Measurements from ENCODE around the gene GSTT2. TPM values are rescaled to one million over a fixed set of nuclear protein-coding genes. Genes with fewer than 3 reads are reported as not detected.
"Not testable (repeated sequence)": the region's sequence is repeated elsewhere in the genome, so short reads cannot be mapped to it uniquely, and the experiment has no call there.

The GSTT2 gene
- total RNA-seq, 2 experiments from 2014 or later: not detected

- H3K4me1 Mint-ChIP-seq (ENCODE audit: low read depth); H3K27ac ChIP-seq (ENCODE audit: low read depth in 1 of 2, low read length in 2 of 2); H3K9me3 Mint-ChIP-seq; H3K36me3 Mint-ChIP-seq (ENCODE audit: low read depth); H3K36me3 ChIP-seq (ENCODE audit: insufficient read depth, low read length); H3K4me3 ChIP-seq (ENCODE audit: low read length); H3K9me3 ChIP-seq (ENCODE audit: control insufficient read depth in 1 of 2, insufficient read depth in 1 of 2, low read length in 2 of 2); H3K4me1 ChIP-seq (ENCODE audit: insufficient read depth, low read length); POLR2A ChIA-PET; H3K27ac Mint-ChIP-seq; H3K4me3 Mint-ChIP-seq; H3K27me3 ChIP-seq (ENCODE audit: control insufficient read depth in 1 of 2, insufficient read depth in 2 of 2, low read length in 2 of 2); H3K27me3 Mint-ChIP-seq: not testable (repeated sequence)
- ATAC-seq (ENCODE audit: poor library complexity): peak; percentile 96
- intact Hi-C loops (cut with DNase I, micrococcal nuclease): loop anchor here in 1 of 2 experiments (5.0 kb wide), 1 partner anchor 414 kb away; no protein-coding TSS in a partner anchor
- peak; percentile 76 for TF ChIP-seq CTCF (IDR thresholded peaks at IDR 0.05)
- DNase-seq: peak; percentile 50 to 89 (median 75)
- CTCF ChIA-PET: interaction anchor here (0.6 to 1.3 kb wide), 3 partner anchors 96 to 219 kb away, joined by 3 to 6 read pairs (median 3); no protein-coding TSS in a partner anchor
Observed at GRCh38 chr22:23956301-23956900, 23.5 kb upstream of the GSTT2 start.

- H3K36me3 Mint-ChIP-seq (ENCODE audit: low read depth); H3K4me1 ChIP-seq (ENCODE audit: insufficient read depth, low read length); H3K36me3 ChIP-seq (ENCODE audit: insufficient read depth, low read length); intact Hi-C loops (cut with DNase I, micrococcal nuclease); H3K9me3 ChIP-seq (ENCODE audit: control insufficient read depth in 1 of 2, insufficient read depth in 1 of 2, low read length in 2 of 2); CTCF ChIA-PET; H3K9me3 Mint-ChIP-seq; H3K27me3 ChIP-seq (ENCODE audit: control insufficient read depth in 1 of 2, insufficient read depth in 2 of 2, low read length in 2 of 2); DNase-seq; H3K27me3 Mint-ChIP-seq; H3K27ac ChIP-seq (ENCODE audit: low read depth in 1 of 2, low read length in 2 of 2); H3K4me1 Mint-ChIP-seq (ENCODE audit: low read depth); ATAC-seq (ENCODE audit: poor library complexity); H3K27ac Mint-ChIP-seq; H3K4me3 Mint-ChIP-seq; POLR2A ChIA-PET; H3K4me3 ChIP-seq (ENCODE audit: low read length): not testable (repeated sequence)
Observed at GRCh38 chr22:23961084-23961771, 18.7 kb upstream of the GSTT2 start, which contains the start of gene GSTT2B. Gene GSTT2B, minus strand, starts transcription at chr22:23961195. Its CDS starts 64 bp downstream, at chr22:23961131.

GRCh38 chr22:23966094-23966493 lies 13.8 kb upstream of the GSTT2 start:
- CTCF ChIA-PET; intact Hi-C loops (cut with DNase I, micrococcal nuclease); H3K4me3 Mint-ChIP-seq; H3K9me3 ChIP-seq (ENCODE audit: control insufficient read depth in 1 of 2, insufficient read depth in 1 of 2, low read length in 2 of 2); POLR2A ChIA-PET; H3K27me3 ChIP-seq (ENCODE audit: control insufficient read depth in 1 of 2, insufficient read depth in 2 of 2, low read length in 2 of 2); H3K27ac Mint-ChIP-seq; DNase-seq; H3K27ac ChIP-seq (ENCODE audit: low read depth in 1 of 2, low read length in 2 of 2); H3K4me3 ChIP-seq (ENCODE audit: low read length); H3K27me3 Mint-ChIP-seq; H3K9me3 Mint-ChIP-seq: not testable (repeated sequence)
- H3K4me1 Mint-ChIP-seq (ENCODE audit: low read depth): peaks cover 11% of the 10 kb centered on the region
- ATAC-seq (ENCODE audit: poor library complexity): peak; percentile 24
- H3K36me3 Mint-ChIP-seq (ENCODE audit: low read depth): peaks cover 20% of the 10 kb centered on the region
- Histone ChIP-seq H3K36me3 (ENCODE audit: insufficient read depth, low read length) (peaks cover 14% of the 10 kb centered on the region), H3K4me1 (ENCODE audit: insufficient read depth, low read length) (peaks cover 15% of the 10 kb centered on the region)

- H3K27me3 ChIP-seq (ENCODE audit: control insufficient read depth in 1 of 2, insufficient read depth in 2 of 2, low read length in 2 of 2); H3K9me3 Mint-ChIP-seq; H3K27ac Mint-ChIP-seq; POLR2A ChIA-PET; H3K27me3 Mint-ChIP-seq; DNase-seq; intact Hi-C loops (cut with DNase I, micrococcal nuclease); H3K27ac ChIP-seq (ENCODE audit: low read depth in 1 of 2, low read length in 2 of 2); H3K9me3 ChIP-seq (ENCODE audit: control insufficient read depth in 1 of 2, insufficient read depth in 1 of 2, low read length in 2 of 2); CTCF ChIA-PET; H3K4me3 Mint-ChIP-seq; H3K4me3 ChIP-seq (ENCODE audit: low read length): not testable (repeated sequence)
- Histone ChIP-seq H3K36me3 (ENCODE audit: insufficient read depth, low read length) (peaks cover 18% of the 10 kb centered on the region), H3K4me1 (ENCODE audit: insufficient read depth, low read length) (peaks cover 19% of the 10 kb centered on the region)
- peaks cover 11% of the 10 kb centered on the region for H3K4me1 Mint-ChIP-seq (ENCODE audit: low read depth)
- peaks cover 25% of the 10 kb centered on the region for H3K36me3 Mint-ChIP-seq (ENCODE audit: low read depth)
- peak; percentile 96 for ATAC-seq (ENCODE audit: poor library complexity)
Observed at GRCh38 chr22:23966568-23966967, 13.4 kb upstream of the GSTT2 start, which contains the start of gene DDTL. Gene DDTL, plus strand, starts transcription at chr22:23966888. Its CDS starts 27 bp downstream, at chr22:23966915.
